H9 (cell line): Measurements from ENCODE around the gene NDUFA11. TPM values are rescaled to one million over a fixed set of nuclear protein-coding genes. Genes with fewer than 3 reads are reported as not detected.

Source experiments
- DNase-seq: peaks from one replicate; pipeline ENCODE4 v3.0.0-alpha.2; 2017
- H2AFZ ChIP-seq: one replicate; pipeline ENCODE4 v1.6.1; 2013; ENCODE audit warnings: mild to moderate bottlenecking, low read length, control low read depth, moderate library complexity
- H2AK5ac ChIP-seq: 2 replicates; pipeline ENCODE4 v1.6.1; 2013; ENCODE audit warnings: low read length, control low read depth, mixed read lengths; ENCODE audit not compliant: insufficient read length
- H2BK120ac ChIP-seq: one replicate; pipeline ENCODE4 v1.6.1; 2013; ENCODE audit warnings: low read depth, mild to moderate bottlenecking, low read length, control low read depth, inconsistent platforms; ENCODE audit not compliant: poor library complexity, severe bottlenecking
- H2BK12ac ChIP-seq: 2 replicates; pipeline ENCODE4 v1.6.1; 2013; ENCODE audit warnings: low read length, control low read depth, mixed read lengths, low read depth; ENCODE audit not compliant: insufficient read length
- H2BK15ac ChIP-seq: 2 replicates; pipeline ENCODE4 v1.6.1; 2013; ENCODE audit warnings: low read depth, low read length, control low read depth
- H2BK20ac ChIP-seq: one replicate; pipeline ENCODE4 v1.6.1; 2013; ENCODE audit warnings: low read depth, mild to moderate bottlenecking, low read length, control low read depth, inconsistent platforms; ENCODE audit not compliant: poor library complexity, severe bottlenecking
- H2BK5ac ChIP-seq: 2 replicates; pipeline ENCODE4 v1.6.1; 2013; ENCODE audit warnings: low read length, control low read depth, mixed read lengths; ENCODE audit not compliant: insufficient read length
- H3K14ac ChIP-seq: 2 replicates; pipeline ENCODE4 v1.6.1; 2013; ENCODE audit warnings: low read length, control low read depth; ENCODE audit not compliant: insufficient read depth
- H3K18ac ChIP-seq: 2 replicates; pipeline ENCODE4 v1.6.1; 2013; ENCODE audit warnings: low read depth, mild to moderate bottlenecking, mixed read lengths, low read length, control low read depth; ENCODE audit not compliant: insufficient read length
- H3K23ac ChIP-seq: 2 replicates; pipeline ENCODE4 v1.6.1; 2013; ENCODE audit warnings: low read length, control low read depth, mixed read lengths, low read depth; ENCODE audit not compliant: insufficient read length
- H3K23me2 ChIP-seq: 2 replicates; pipeline ENCODE4 v1.6.1; 2013; ENCODE audit warnings: low read depth, mild to moderate bottlenecking, mixed read lengths, low read length, control low read depth; ENCODE audit not compliant: insufficient read length, poor library complexity, severe bottlenecking
- H3K27ac ChIP-seq: 2 replicates; pipeline ENCODE4 v1.5.1; 2013; ENCODE audit warnings: low read length, control low read depth, mixed read lengths, low read depth; ENCODE audit not compliant: insufficient read length
- H3K27me3 ChIP-seq: 2 replicates; pipeline ENCODE4 v1.6.1; 2013; ENCODE audit warnings: low read length, control low read depth, inconsistent platforms; ENCODE audit not compliant: insufficient read depth
- H3K4ac ChIP-seq: 2 replicates; pipeline ENCODE4 v1.6.1; 2013; ENCODE audit warnings: low read depth, mild to moderate bottlenecking, control low read depth, inconsistent platforms, low read length, moderate library complexity
- H3K4me1 ChIP-seq: 2 replicates; pipeline ENCODE4 v1.6.1; 2013; ENCODE audit warnings: low read length, control low read depth, inconsistent platforms; ENCODE audit not compliant: insufficient read depth
- H3K4me2 ChIP-seq: 2 replicates; pipeline ENCODE4 v1.6.1; 2013; ENCODE audit warnings: low read length, control low read depth, mixed read lengths; ENCODE audit not compliant: insufficient read length, insufficient read depth
- H3K56ac ChIP-seq: 2 replicates; pipeline ENCODE4 v1.6.1; 2013; ENCODE audit warnings: low read depth, mild to moderate bottlenecking, mixed read lengths, low read length, control low read depth; ENCODE audit not compliant: insufficient read length
- H3K79me1 ChIP-seq: 2 replicates; pipeline ENCODE4 v1.6.1; 2013; ENCODE audit warnings: low read depth, mild to moderate bottlenecking, moderate library complexity, low read length, control low read depth, inconsistent platforms; ENCODE audit not compliant: insufficient read depth, poor library complexity, severe bottlenecking
- H3K79me2 ChIP-seq: 2 replicates; pipeline ENCODE4 v1.6.1; 2013; ENCODE audit warnings: low read length, control low read depth, inconsistent platforms; ENCODE audit not compliant: insufficient read depth
- H3K9ac ChIP-seq: 2 replicates; pipeline ENCODE4 v1.6.1; 2013; ENCODE audit warnings: low read length, control low read depth, mixed read lengths; ENCODE audit not compliant: insufficient read length; ENCODE audit errors: extremely low read depth
- H3K9me3 ChIP-seq: one replicate; pipeline ENCODE4 v1.6.1; 2013; ENCODE audit warnings: low read depth, low read length, inconsistent platforms; ENCODE audit not compliant: control insufficient read depth
- H3T11ph ChIP-seq: one replicate; pipeline ENCODE4 v1.6.1; 2013; ENCODE audit warnings: mild to moderate bottlenecking, low read length, control low read depth, inconsistent platforms
- H4K20me1 ChIP-seq: one replicate; pipeline ENCODE4 v1.6.1; 2013; ENCODE audit not compliant: control insufficient read depth, insufficient read length, insufficient read depth
- H4K5ac ChIP-seq: 2 replicates; pipeline ENCODE4 v1.6.1; 2013; ENCODE audit warnings: low read depth, mild to moderate bottlenecking, mixed read lengths, low read length, control low read depth; ENCODE audit not compliant: insufficient read length
- H4K8ac ChIP-seq: replicated peaks from 2 replicates; pipeline ENCODE4 v1.6.1; 2013; ENCODE audit warnings: low read length, control low read depth, mixed read lengths, low read depth; ENCODE audit not compliant: insufficient read length
- H4K91ac ChIP-seq: 2 replicates; pipeline ENCODE4 v1.6.1; 2013; ENCODE audit warnings: low read depth, mild to moderate bottlenecking, moderate library complexity, mixed read lengths, low read length, control low read depth; ENCODE audit not compliant: insufficient read length
- H3K27ac Mint-ChIP-seq, 3 experiments: 2 replicates in 2 of 3; 3 replicates in 1 of 3; pipeline ENCODE4 v1.8.0; 2020 to 2021; ENCODE audit warnings: mixed read lengths in 3 of 3, mild to moderate bottlenecking in 1 of 3, moderate library complexity in 1 of 3
- H3K27me3 Mint-ChIP-seq: 2 replicates; pipeline ENCODE4 v1.8.0; 2021; ENCODE audit warnings: low read depth, mild to moderate bottlenecking, moderate library complexity, mixed read lengths
- H3K36me3 Mint-ChIP-seq, 3 experiments: 2 replicates in 2 of 3; 3 replicates in 1 of 3; pipeline ENCODE4 v1.8.0; 2020 to 2021; ENCODE audit warnings: low read depth in 3 of 3, mixed read lengths in 3 of 3; ENCODE audit not compliant: insufficient read depth in 1 of 3
- H3K4me1 Mint-ChIP-seq, 2 experiments: 2 replicates each; pipeline ENCODE4 v1.8.0; 2020; ENCODE audit warnings: mixed read lengths in 2 of 2
- H3K4me3 Mint-ChIP-seq, 2 experiments: 2 replicates in 1 of 2; 3 replicates in 1 of 2; pipeline ENCODE4 v1.8.0; 2020 to 2021; ENCODE audit warnings: mild to moderate bottlenecking in 2 of 2, mixed read lengths in 2 of 2, moderate library complexity in 1 of 2
- H3K9me3 Mint-ChIP-seq, 2 experiments: 2 replicates in 1 of 2; 3 replicates in 1 of 2; pipeline ENCODE4 v1.8.0; 2020; ENCODE audit warnings: mild to moderate bottlenecking in 2 of 2, mixed read lengths in 2 of 2, moderate library complexity in 1 of 2
- WGBS: extraction: QIAGEN DNeasy Blood & Tissue Kit; methylation state at CpG from one replicate; pipeline ENCODE4 v1.1.7; 2013; ENCODE audit warnings: missing lambda C conversion rate, low lambda C conversion rate, mixed read lengths; ENCODE audit not compliant: insufficient read length; ENCODE audit errors: extremely low coverage; 5-methylcytosine and 5-hydroxymethylcytosine counted together
- total RNA-seq: library from RNA; stranded (reverse); gene quantifications from 2 replicates; pipeline ENCODE4 v1.2.1, GENCODE V29; 2021
- TF ChIP-seq, protein P1 (sequence below): fragments of 200-600 bp; sonication (generic); conservative IDR thresholded peaks from 3 replicates; pipeline ENCODE4 v1.8.0; 2021; ENCODE audit warnings: antibody characterized with exemption, mild to moderate bottlenecking

NDUFA11 gene
- total RNA-seq, 1 experiment from 2014 or later: 282 TPM

GRCh38 chr19:5948752-5949564 lies 45.4 kb upstream of the NDUFA11 start:
- Mint-ChIP-seq H3K36me3 (peaks cover 8 to 20% (median 13%) of the 10 kb centered on the region in 3 experiments), H3K27ac (peak overlapping the region in 2 of 3 experiments; percentile 53 to 65; a peak in 3 of 7 replicates), H3K4me1 (peaks cover 67 to 73% of the 10 kb centered on the region in 2 experiments), H3K4me3 (peak overlapping the region in 1 of 2 experiments; percentile 11; a peak in 1 of 5 replicates), H3K27me3 (peaks cover 1% of the 10 kb centered on the region), H3K9me3 (no peaks in the 10 kb centered on the region)
- Histone ChIP-seq H2AFZ (no peak overlapping the region), H2BK120ac (no peak overlapping the region), H3K4ac (no peak overlapping the region), H3K23me2 (no peaks in the 10 kb centered on the region), H3K23ac (no peak overlapping the region), H3K27me3 (no peaks in the 10 kb centered on the region), H3K56ac (no peak overlapping the region), H3K27ac (no peak overlapping the region), H4K8ac (no peak overlapping the region), H3T11ph (no peak overlapping the region), H3K9me3 (no peaks in the 10 kb centered on the region), H3K79me2 (peaks cover 3% of the 10 kb centered on the region; the same call in 1 of the 2 replicates), H2BK12ac (no peak overlapping the region), H2BK20ac (no peak overlapping the region), H3K4me2 (no peak overlapping the region), H4K20me1 (no peaks in the 10 kb centered on the region), H2AK5ac (no peak overlapping the region), H4K91ac (no peak overlapping the region), H3K14ac (no peak overlapping the region), H3K18ac (no peak overlapping the region), H2BK5ac (no peak overlapping the region), H4K5ac (no peak overlapping the region), H2BK15ac (no peak overlapping the region), H3K4me1 (peaks cover 26% of the 10 kb centered on the region), H3K79me1 (peaks cover 10% of the 10 kb centered on the region), H3K9ac (no peak overlapping the region)
- TF ChIP-seq, protein P1, sequence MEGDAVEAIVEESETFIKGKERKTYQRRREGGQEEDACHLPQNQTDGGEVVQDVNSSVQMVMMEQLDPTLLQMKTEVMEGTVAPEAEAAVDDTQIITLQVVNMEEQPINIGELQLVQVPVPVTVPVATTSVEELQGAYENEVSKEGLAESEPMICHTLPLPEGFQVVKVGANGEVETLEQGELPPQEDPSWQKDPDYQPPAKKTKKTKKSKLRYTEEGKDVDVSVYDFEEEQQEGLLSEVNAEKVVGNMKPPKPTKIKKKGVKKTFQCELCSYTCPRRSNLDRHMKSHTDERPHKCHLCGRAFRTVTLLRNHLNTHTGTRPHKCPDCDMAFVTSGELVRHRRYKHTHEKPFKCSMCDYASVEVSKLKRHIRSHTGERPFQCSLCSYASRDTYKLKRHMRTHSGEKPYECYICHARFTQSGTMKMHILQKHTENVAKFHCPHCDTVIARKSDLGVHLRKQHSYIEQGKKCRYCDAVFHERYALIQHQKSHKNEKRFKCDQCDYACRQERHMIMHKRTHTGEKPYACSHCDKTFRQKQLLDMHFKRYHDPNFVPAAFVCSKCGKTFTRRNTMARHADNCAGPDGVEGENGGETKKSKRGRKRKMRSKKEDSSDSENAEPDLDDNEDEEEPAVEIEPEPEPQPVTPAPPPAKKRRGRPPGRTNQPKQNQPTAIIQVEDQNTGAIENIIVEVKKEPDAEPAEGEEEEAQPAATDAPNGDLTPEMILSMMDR: no peak
- no peak for DNase-seq
- WGBS: no CpG with 5 or more reads among the region's 13 CpGs
